Esophagus (tissue), 2 donors: ENCODE results near the gene SPATA16. TPM values are rescaled to one million over a fixed set of nuclear protein-coding genes. Genes with fewer than 3 reads are reported as not detected.

Experiments
- H3K27ac ChIP-seq, 2 donors: one replicate each; pipeline ENCODE4 v1.5.1; 2013; ENCODE audit warnings: low read depth in 2 of 2, mild to moderate bottlenecking in 2 of 2, inconsistent platforms in 1 of 2, low read length in 1 of 2, moderate library complexity in 1 of 2
- H3K27me3 ChIP-seq, 2 donors: one replicate each; pipeline ENCODE4 v1.6.1; 2013; ENCODE audit warnings: low read length in 2 of 2, control low read depth in 1 of 2, mild to moderate bottlenecking in 1 of 2; ENCODE audit not compliant: insufficient read depth in 2 of 2, control insufficient read depth in 1 of 2
- H3K36me3 ChIP-seq, 2 donors: one replicate each; pipeline ENCODE4 v1.6.1; 2013; ENCODE audit warnings: low read length in 1 of 2; ENCODE audit not compliant: control insufficient read depth in 2 of 2, insufficient read depth in 2 of 2
- H3K4me1 ChIP-seq, 2 donors: one replicate each; pipeline ENCODE4 v1.6.1; 2013; ENCODE audit warnings: low read length in 1 of 2; ENCODE audit not compliant: control insufficient read depth in 2 of 2, insufficient read depth in 2 of 2
- H3K4me3 ChIP-seq, 2 donors: one replicate each; pipeline ENCODE4 v1.5.1; 2013; ENCODE audit warnings: low read length in 2 of 2, mild to moderate bottlenecking in 2 of 2, low read depth in 1 of 2, moderate library complexity in 1 of 2
- H3K9me3 ChIP-seq, 2 donors: one replicate each; pipeline ENCODE4 v1.6.1; 2013; ENCODE audit warnings: mild to moderate bottlenecking in 2 of 2, low read depth in 1 of 2, low read length in 1 of 2, moderate library complexity in 1 of 2; ENCODE audit not compliant: control insufficient read depth in 2 of 2, insufficient read depth in 1 of 2
- WGBS, 2 donors: extraction: QIAGEN DNeasy Blood & Tissue Kit; methylation state at CpG; one replicate each; pipeline ENCODE4 v1.1.7; 2013; 5-methylcytosine and 5-hydroxymethylcytosine counted together
- polyA plus RNA-seq, 2 donors: library from polyadenylated mRNA; stranded (reverse); fragments of 200-250 nt; gene quantifications; one replicate each; pipeline ENCODE4 v1.2.3, GENCODE V29; 2013
- donor health status: healthy with polysubstance abuse.
- donor health status: Bipolar disorder and iron deficiency.

Gene SPATA16
- polyA plus RNA-seq, 2 donors: not detected

DNA sequence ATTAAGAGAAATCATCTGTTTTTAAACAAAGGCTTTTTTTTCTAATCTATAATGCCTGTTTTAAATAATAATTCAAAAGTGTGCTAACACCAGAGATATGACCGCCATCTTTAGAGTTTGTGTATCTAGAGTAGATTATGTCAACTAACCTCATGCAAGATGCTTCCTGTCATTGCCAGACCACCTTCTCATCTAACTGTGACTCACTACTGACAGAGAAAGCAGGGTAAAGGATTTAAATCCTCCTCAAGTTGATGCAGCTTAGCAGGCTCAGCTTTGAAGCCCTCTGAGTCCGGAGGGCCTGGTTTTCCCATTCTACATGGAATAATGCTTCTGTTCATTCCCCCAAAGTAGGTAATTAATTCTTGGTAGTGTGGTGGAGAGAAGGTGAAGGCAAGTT, 282.0 kb downstream of the SPATA16 start:
- Histone ChIP-seq H3K27me3 (no peaks in the 10 kb centered on the region), H3K36me3 (no peaks in the 10 kb centered on the region), H3K27ac (no peak overlapping the region), H3K4me1 (no peaks in the 10 kb centered on the region), H3K9me3 (no peaks in the 10 kb centered on the region), H3K4me3 (no peak overlapping the region)
- 88 to 91% methylated on average over 2 of the region's 2 CpGs for WGBS, 2 donors

DNA sequence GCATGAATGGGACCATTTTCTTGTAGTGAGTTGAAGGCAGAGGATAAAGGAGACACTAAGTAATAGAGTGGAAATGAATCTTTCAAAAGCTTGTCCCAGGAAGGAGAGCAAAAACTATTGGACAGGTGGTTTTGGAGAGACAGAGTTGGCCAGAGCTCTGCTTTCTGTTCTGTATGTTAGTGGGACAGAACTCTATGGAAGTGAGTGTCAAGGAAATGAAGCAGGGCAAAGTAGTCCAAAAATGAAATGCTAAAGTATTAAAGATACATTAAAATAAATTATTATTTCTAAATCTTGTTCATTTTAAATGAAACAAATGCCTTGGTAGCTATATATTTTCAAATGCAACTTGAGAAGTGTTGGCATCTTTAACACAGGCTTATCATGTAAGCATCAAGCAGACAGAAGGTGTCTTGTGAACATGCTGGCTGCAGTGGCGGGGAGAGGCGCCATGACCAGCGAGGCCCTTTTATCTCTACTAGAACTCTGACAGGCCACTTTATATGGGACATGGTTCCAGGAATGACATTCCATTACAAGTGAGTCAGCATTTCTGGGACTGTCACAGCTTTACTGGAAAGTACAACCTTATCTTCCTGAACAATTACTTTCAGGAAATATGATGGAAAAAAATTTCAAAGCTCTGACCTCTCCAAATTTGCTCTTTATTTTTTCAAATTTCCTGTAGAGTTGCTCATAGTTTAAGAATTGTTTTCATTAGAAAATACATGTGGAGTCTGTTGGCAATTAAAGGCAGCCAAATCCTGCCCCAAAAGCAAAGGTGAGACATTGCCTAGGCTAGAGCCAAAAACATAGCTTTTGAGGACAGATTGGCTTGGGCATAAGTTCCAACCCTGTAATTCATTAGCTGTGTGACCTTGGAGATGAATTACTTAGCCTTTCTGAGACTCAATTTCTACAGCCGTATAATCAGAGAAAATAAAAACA, 284.0 kb downstream of the SPATA16 start:
- Histone ChIP-seq H3K36me3 (no peaks in the 10 kb centered on the region), H3K4me3 (no peak overlapping the region), H3K27ac (no peak overlapping the region), H3K9me3 (no peaks in the 10 kb centered on the region), H3K4me1 (no peaks in the 10 kb centered on the region), H3K27me3 (no peaks in the 10 kb centered on the region)
- 54 to 65% methylated on average over 4 of the region's 4 CpGs for WGBS, 2 donors

DNA sequence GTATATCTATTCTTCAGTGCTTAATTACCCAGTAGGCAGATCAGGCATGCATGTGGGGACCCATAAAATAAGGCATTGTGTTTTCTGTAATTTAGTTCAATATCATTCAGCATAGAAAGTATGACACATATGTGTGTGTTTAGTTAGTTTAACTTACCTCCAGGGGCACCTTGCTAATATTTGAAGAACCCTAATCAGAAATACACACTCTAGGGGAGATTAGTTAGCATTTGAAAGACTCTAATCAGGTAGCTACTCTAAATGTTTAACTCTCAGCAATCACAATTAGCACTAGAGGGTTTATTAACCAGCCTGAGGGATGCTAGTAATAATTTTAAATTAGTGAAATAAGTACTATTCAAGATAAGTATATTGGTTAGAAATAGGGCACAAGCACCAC, 286.0 kb downstream of the SPATA16 start:
- H3K27ac ChIP-seq: no peak overlapping the region
- H3K4me3 ChIP-seq: no peak overlapping the region
- no peaks in the 10 kb centered on the region for H3K27me3 ChIP-seq
- H3K36me3 ChIP-seq: no peaks in the 10 kb centered on the region
- no peaks in the 10 kb centered on the region for H3K4me1 ChIP-seq
- H3K9me3 ChIP-seq: no peaks in the 10 kb centered on the region

DNA sequence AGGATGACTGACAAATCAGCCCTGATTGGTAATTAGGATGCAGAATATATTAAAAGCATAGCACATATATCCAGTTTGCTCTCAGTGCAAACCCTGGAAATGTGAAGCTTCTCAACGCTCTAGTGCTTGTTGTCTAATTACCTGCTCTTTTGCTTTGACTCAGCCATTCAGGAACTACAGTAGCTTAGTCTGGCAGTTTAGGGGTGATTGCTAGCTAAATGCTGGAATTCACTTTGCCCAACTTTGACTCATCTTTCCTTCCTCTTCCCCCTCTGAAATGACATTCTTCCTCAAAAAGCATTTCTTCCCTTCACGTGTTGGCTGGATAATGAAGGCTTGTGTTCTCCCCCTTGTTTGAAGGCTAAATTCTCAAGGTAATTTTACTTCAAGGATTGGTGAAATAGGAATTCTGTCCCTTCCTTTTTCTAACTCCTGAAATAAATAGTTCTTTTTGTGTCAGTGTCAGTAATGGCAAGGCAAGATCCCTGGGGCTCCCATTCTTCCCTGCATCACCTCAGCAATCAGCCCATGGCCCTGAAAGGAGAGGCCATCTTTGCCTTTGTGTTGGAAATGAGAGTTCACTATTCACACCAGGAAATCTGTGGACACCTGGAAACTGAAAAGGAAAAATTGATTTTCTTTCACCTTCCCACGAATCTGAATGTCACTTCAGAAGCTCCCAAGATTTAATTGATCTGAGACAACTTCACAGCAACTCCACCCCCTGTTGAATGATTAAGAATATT, 286.9 kb downstream of the SPATA16 start:
- H3K27ac ChIP-seq: no peak overlapping the region
- H3K4me3 ChIP-seq: no peak overlapping the region
- WGBS, 2 donors: 60 to 64% methylated on average over 3 of the region's 3 CpGs
- no peaks in the 10 kb centered on the region for H3K4me1 ChIP-seq
- no peaks in the 10 kb centered on the region for H3K36me3 ChIP-seq
- H3K27me3 ChIP-seq: no peaks in the 10 kb centered on the region
- H3K9me3 ChIP-seq: no peaks in the 10 kb centered on the region

DNA sequence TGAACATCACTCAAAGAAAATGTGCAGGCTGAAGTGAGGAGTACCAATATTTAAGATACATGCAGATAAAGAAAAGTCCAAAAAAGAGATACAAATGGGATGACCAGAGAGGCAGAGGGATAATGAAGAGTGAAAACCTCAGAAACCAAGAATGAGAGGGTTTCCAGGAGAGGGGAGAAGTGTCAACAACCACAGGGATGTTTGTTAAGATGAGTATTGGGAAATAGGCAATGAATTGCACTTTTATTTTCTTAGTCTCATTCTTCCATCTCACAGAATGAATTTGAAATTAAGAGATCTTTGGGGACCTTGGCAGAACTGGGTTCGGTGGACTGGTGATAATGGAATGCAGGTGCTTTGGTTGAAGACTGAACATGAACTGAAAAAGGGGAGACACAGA, 288.0 kb downstream of the SPATA16 start:
- H3K9me3 ChIP-seq: no peaks in the 10 kb centered on the region
- H3K4me1 ChIP-seq: no peaks in the 10 kb centered on the region
- no peaks in the 10 kb centered on the region for H3K36me3 ChIP-seq
- H3K27me3 ChIP-seq: no peaks in the 10 kb centered on the region
- H3K27ac ChIP-seq: no peak overlapping the region
- no peak overlapping the region for H3K4me3 ChIP-seq
- WGBS, 2 donors: 79 to 86% methylated on average over 1 of the region's 1 CpG

DNA sequence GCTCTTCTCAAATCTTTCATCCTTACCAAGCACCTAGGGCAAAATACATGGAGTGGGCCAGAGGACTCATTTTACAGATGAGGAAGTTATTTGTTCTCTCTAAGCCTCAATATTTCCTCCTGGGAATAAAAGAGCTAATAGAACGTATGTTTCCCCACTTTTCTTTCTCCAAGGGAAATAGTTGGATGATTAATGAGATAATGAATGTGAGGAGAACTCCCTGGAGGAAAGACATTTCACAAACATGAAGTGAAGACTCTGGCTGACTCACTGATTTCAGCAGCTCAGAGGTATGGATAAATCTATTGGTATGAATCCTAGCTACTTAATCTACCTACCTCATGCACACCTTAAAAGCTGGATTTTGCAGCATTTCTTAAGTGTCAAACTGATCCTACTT, 292.1 kb downstream of the SPATA16 start:
- no peak overlapping the region for H3K4me3 ChIP-seq
- 12 to 35% methylated on average over 1 of the region's 1 CpG for WGBS, 2 donors
- no peak overlapping the region for H3K27ac ChIP-seq
- H3K4me1 ChIP-seq: no peaks in the 10 kb centered on the region
- H3K9me3 ChIP-seq: no peaks in the 10 kb centered on the region
- H3K36me3 ChIP-seq: no peaks in the 10 kb centered on the region
- H3K27me3 ChIP-seq: no peaks in the 10 kb centered on the region

DNA sequence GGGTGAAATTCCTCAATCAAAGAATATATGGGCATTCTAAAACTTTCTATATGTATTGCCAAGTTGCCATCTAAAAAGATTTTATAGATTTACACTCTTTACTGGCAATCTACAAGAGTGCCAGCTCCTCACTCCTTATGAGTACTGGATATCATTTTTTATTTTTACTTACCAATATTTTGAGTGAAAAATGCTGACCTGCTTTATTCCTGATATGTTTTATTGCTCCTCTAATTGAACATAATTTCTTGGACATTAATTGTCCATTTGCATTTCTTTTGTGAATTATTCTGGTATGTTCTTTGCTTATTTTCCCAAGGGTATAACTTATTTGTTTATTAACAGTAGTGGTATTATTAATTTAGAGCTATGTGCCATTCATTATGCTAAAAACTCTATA, 293.7 kb downstream of the SPATA16 start:
- H3K27me3 ChIP-seq: no peaks in the 10 kb centered on the region
- H3K36me3 ChIP-seq: no peaks in the 10 kb centered on the region
- H3K9me3 ChIP-seq: no peaks in the 10 kb centered on the region
- H3K4me1 ChIP-seq: no peaks in the 10 kb centered on the region
- H3K4me3 ChIP-seq: no peak overlapping the region
- no peak overlapping the region for H3K27ac ChIP-seq

DNA sequence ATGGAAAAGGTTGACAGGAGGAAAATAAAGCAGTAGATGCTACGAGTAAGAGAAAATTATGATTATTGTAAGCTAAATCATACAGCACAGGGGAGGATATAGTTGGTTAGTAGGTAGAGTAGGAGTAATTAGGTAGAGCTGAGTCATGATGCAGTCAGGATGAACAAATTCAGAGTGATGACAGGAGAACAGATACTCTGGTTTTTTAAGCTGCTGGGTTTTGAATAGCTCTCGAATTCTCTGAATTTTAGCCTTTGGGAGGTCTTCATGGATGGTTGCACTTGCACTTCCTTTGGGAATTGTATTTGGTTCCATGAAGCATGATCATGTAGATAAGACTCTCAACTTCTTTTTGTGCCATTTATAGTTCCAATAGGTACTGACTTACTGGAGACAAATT, 294.3 kb downstream of the SPATA16 start:
- H3K36me3 ChIP-seq: no peaks in the 10 kb centered on the region
- H3K27me3 ChIP-seq: no peaks in the 10 kb centered on the region
- no peaks in the 10 kb centered on the region for H3K4me1 ChIP-seq
- H3K9me3 ChIP-seq: no peaks in the 10 kb centered on the region
- no peak overlapping the region for H3K27ac ChIP-seq
- H3K4me3 ChIP-seq: no peak overlapping the region
- 59 to 70% methylated on average over 2 of the region's 2 CpGs for WGBS, 2 donors

DNA sequence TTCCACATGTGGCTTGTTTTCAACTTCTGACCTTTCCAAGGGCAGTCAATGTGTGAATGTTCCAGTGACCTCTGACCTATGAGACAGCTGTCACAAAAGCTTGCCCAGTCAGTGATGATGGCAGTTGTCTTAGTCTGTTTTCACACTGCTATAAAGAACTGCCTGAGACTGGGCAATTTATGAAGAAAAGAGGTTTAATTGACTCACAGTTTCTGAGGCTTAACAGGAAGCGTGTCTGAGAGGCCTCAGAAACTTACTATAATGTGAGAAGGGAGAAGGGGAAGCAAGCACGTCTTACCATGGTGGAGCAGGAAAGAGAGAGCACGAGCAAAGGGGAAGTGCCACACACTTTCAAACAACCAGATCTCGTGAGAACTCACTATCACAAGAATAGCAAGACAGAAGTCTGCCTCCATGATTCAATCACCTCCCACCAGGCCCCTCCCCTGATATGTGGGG, 294.9 kb downstream of the SPATA16 start:
- Histone ChIP-seq H3K4me3 (no peak overlapping the region), H3K36me3 (no peaks in the 10 kb centered on the region), H3K27me3 (no peaks in the 10 kb centered on the region), H3K9me3 (no peaks in the 10 kb centered on the region), H3K4me1 (no peaks in the 10 kb centered on the region), H3K27ac (no peak overlapping the region)
- WGBS, 2 donors: 63 to 76% methylated on average over 4 of the region's 4 CpGs
